ENCODE results near the gene PDE1A.

The PDE1A gene

DNA sequence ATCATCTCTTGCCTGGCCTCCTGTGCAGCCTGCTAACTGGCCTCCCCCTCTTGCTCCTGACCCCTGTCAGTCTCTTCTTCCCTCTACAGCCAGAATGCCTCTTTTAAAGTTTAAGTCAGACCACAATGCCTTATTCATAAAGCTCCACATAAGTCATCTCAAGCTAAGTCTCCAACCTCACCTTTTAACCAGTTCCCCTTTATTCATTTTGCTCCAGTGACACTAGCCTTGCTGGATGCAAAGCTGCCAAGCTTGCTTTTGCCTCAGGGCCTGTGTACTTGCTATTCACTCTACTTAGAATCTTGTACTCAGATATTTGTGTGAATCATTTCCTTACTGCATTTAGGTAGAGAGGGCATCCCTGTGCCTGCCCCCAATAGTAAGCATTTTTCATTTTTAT, 180.9 kb downstream of the PDE1A start:
- no peaks in the 10 kb centered on the region for H3K9me3 ChIP-seq (ENCODE audit: control insufficient read depth, insufficient read depth, low read length)
- no peaks in the 10 kb centered on the region for H3K9me2 ChIP-seq (replicated peaks; ENCODE audit: control insufficient read depth, low read length)
- H4K20me1 ChIP-seq (ENCODE audit: control insufficient read depth, insufficient read depth, low read depth, low read length), result no peaks in the 10 kb centered on the region
- H3K27me3 ChIP-seq (ENCODE audit: control insufficient read depth, low read length), result no peaks in the 10 kb centered on the region
- H3K4me1 ChIP-seq (ENCODE audit: control insufficient read depth, low read length), result peaks cover 16% of the 10 kb centered on the region
- H3F3A ChIP-seq (ENCODE audit: control insufficient read depth, insufficient read depth), result no peaks in the 10 kb centered on the region
- TF ChIP-seq, protein P1, sequence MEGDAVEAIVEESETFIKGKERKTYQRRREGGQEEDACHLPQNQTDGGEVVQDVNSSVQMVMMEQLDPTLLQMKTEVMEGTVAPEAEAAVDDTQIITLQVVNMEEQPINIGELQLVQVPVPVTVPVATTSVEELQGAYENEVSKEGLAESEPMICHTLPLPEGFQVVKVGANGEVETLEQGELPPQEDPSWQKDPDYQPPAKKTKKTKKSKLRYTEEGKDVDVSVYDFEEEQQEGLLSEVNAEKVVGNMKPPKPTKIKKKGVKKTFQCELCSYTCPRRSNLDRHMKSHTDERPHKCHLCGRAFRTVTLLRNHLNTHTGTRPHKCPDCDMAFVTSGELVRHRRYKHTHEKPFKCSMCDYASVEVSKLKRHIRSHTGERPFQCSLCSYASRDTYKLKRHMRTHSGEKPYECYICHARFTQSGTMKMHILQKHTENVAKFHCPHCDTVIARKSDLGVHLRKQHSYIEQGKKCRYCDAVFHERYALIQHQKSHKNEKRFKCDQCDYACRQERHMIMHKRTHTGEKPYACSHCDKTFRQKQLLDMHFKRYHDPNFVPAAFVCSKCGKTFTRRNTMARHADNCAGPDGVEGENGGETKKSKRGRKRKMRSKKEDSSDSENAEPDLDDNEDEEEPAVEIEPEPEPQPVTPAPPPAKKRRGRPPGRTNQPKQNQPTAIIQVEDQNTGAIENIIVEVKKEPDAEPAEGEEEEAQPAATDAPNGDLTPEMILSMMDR (IDR thresholded peaks at IDR 0.05; ENCODE audit: low read depth, low read length, poor library complexity, severe bottlenecking), result no peak
- TF ChIP-seq EZH2phosphoT487 (IDR thresholded peaks at IDR 0.05; ENCODE audit: borderline replicate concordance, low read length), result no peak
- H3K4me3 ChIP-seq (ENCODE audit: low read length), result no peak overlapping the region
- H3K36me3 ChIP-seq (ENCODE audit: control insufficient read depth, low read length), result no peaks in the 10 kb centered on the region
- H3K4me2 ChIP-seq (ENCODE audit: low read length), result no peak overlapping the region
- H3K27ac ChIP-seq (ENCODE audit: low read depth, low read length), result no peak overlapping the region
- no peaks in the 10 kb centered on the region for H3K79me2 ChIP-seq (ENCODE audit: control insufficient read depth, low read length)

DNA sequence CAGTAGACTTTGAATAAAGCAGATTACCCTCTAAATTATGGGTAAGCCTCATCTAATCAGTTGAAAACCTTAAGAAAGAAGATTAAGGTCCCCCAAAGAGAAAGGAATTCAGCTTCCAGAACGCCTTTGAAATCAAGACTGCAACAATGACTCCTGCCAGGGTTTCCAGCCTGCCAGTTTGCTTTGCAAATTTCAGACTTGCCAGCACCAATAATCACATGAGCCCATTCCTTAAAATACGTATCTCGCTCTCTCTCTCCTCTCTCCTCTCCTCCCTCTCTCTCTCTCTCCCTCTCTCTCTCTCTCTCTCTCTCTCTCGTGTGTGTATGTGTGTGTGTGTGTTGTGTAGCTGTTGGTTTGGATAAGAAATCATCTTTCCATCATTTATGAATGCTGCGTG, 184.2 kb downstream of the PDE1A start:
- H3K79me2 ChIP-seq (ENCODE audit: control insufficient read depth, low read length), result no peaks in the 10 kb centered on the region
- H3K4me3 ChIP-seq (ENCODE audit: low read length), result no peak overlapping the region
- H3K9me2 ChIP-seq (replicated peaks; ENCODE audit: control insufficient read depth, low read length), result no peaks in the 10 kb centered on the region
- no peaks in the 10 kb centered on the region for H3F3A ChIP-seq (ENCODE audit: control insufficient read depth, insufficient read depth)
- H3K36me3 ChIP-seq (ENCODE audit: control insufficient read depth, low read length), result no peaks in the 10 kb centered on the region
- H3K27me3 ChIP-seq (ENCODE audit: control insufficient read depth, low read length), result no peaks in the 10 kb centered on the region
- no peaks in the 10 kb centered on the region for H4K20me1 ChIP-seq (ENCODE audit: control insufficient read depth, insufficient read depth, low read depth, low read length)
- no peak overlapping the region for H3K27ac ChIP-seq (ENCODE audit: low read depth, low read length)
- H3K9me3 ChIP-seq (ENCODE audit: control insufficient read depth, insufficient read depth, low read length), result no peaks in the 10 kb centered on the region
- no peak for TF ChIP-seq EZH2phosphoT487 (IDR thresholded peaks at IDR 0.05; ENCODE audit: borderline replicate concordance, low read length)
- TF ChIP-seq, protein P1 (IDR thresholded peaks at IDR 0.05; ENCODE audit: low read depth, low read length, poor library complexity, severe bottlenecking), result no peak
- H3K4me2 ChIP-seq (ENCODE audit: low read length), result no peak overlapping the region
- peaks cover 7% of the 10 kb centered on the region; the same call in 1 of the 2 replicates for H3K4me1 ChIP-seq (ENCODE audit: control insufficient read depth, low read length)

DNA sequence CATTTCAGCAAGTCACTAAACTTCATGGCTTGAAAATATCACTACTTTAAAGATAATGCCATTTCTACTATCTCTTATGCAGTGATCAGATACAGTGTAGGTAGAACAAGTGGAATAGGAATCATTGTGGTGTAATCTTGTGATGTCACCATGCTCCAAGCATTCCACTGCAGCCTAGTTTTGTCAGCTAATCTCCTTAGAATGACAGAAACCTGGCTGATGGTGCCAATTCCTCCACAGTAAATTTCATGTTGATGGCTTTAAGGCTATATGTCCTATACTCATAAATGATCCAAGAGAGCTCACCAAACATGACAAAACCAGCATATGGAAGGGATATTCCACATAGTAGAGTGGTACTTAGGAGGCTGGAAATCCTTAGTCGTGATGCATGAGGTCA, 184.9 kb downstream of the PDE1A start:
- Histone ChIP-seq H3K9me2 (replicated peaks; ENCODE audit: control insufficient read depth, low read length) (no peaks in the 10 kb centered on the region), H3K79me2 (ENCODE audit: control insufficient read depth, low read length) (no peaks in the 10 kb centered on the region), H3K36me3 (ENCODE audit: control insufficient read depth, low read length) (no peaks in the 10 kb centered on the region), H4K20me1 (ENCODE audit: control insufficient read depth, insufficient read depth, low read depth, low read length) (no peaks in the 10 kb centered on the region), H3K27me3 (ENCODE audit: control insufficient read depth, low read length) (no peaks in the 10 kb centered on the region), H3K4me2 (ENCODE audit: low read length) (no peak overlapping the region), H3K27ac (ENCODE audit: low read depth, low read length) (no peak overlapping the region), H3F3A (ENCODE audit: control insufficient read depth, insufficient read depth) (no peaks in the 10 kb centered on the region), H3K9me3 (ENCODE audit: control insufficient read depth, insufficient read depth, low read length) (no peaks in the 10 kb centered on the region), H3K4me3 (ENCODE audit: low read length) (no peak overlapping the region), H3K4me1 (ENCODE audit: control insufficient read depth, low read length) (peaks cover 7% of the 10 kb centered on the region; the same call in 1 of the 2 replicates)
- TF ChIP-seq EZH2phosphoT487 (IDR thresholded peaks at IDR 0.05; ENCODE audit: borderline replicate concordance, low read length), result no peak
- TF ChIP-seq, protein P1 (IDR thresholded peaks at IDR 0.05; ENCODE audit: low read depth, low read length, poor library complexity, severe bottlenecking), result no peak

All from DOHH2 (cell line).